A673 (cell line): ENCODE results near the gene CEP192. TPM values are rescaled to one million over a fixed set of nuclear protein-coding genes. Genes with fewer than 3 reads are reported as not detected.
A peak's percentile ranks its signal among the peaks of the same experiment; 100 is the strongest.

Experiments
- BruUV-seq: library from RNA; stranded (reverse); fragments of 400-500 nt; replicated peaks from 2 replicates; lab custom pipeline; 2021; lab: Mats Ljungman, UMichigan
- CTCF ChIA-PET: fragments of 300-600 bp; sonication (Branson Sonifier 250); formaldehyde crosslinking; loops from one replicate; lab custom pipeline; 2022; ENCODE audit warnings: antibody characterized with exemption; lab: Charles Lee
- POLR2A ChIA-PET: fragments of 300-600 bp; sonication (Branson Sonifier 250); formaldehyde crosslinking; loops from one replicate; lab custom pipeline; 2022; ENCODE audit warnings: antibody characterized with exemption; ENCODE audit not compliant: low non-redundant PET; lab: Charles Lee
- DNase-seq: peaks from one replicate; pipeline ENCODE4 v3.0.0-alpha.2; 2015; ENCODE audit warnings: low spot score
- H3K27ac ChIP-seq: fragments of 200-600 bp; sonication (generic); 2 replicates; pipeline ENCODE4 v1.5.1; 2016; ENCODE audit warnings: mixed run types, low read depth, mild to moderate bottlenecking, mixed read lengths, antibody characterized with exemption, low read length; ENCODE audit not compliant: poor library complexity, severe bottlenecking
- H3K27me3 ChIP-seq: fragments of 200-600 bp; sonication (generic); replicated peaks from 2 replicates; pipeline ENCODE4 v1.6.1; 2017; ENCODE audit warnings: mixed run types, low read depth, mild to moderate bottlenecking, mixed read lengths, antibody characterized with exemption, low read length; ENCODE audit not compliant: insufficient read depth, poor library complexity
- H3K36me3 ChIP-seq: fragments of 200-600 bp; sonication (generic); 2 replicates; pipeline ENCODE4 v1.6.1; 2016; ENCODE audit warnings: mixed run types, mild to moderate bottlenecking, mixed read lengths, antibody characterized with exemption, low read length; ENCODE audit not compliant: insufficient read depth, poor library complexity, severe bottlenecking
- H3K4me1 ChIP-seq: fragments of 200-600 bp; sonication (generic); 2 replicates; pipeline ENCODE4 v1.6.1; 2017; ENCODE audit warnings: mixed run types, mild to moderate bottlenecking, mixed read lengths, antibody characterized with exemption, low read length; ENCODE audit not compliant: insufficient read depth, poor library complexity, severe bottlenecking
- H3K4me3 ChIP-seq: fragments of 200-600 bp; sonication (generic); 2 replicates; pipeline ENCODE4 v1.5.1; 2016; ENCODE audit warnings: low read depth, mixed run types, mild to moderate bottlenecking, mixed read lengths, low read length; ENCODE audit not compliant: poor library complexity, severe bottlenecking
- H3K9me3 ChIP-seq: fragments of 200-600 bp; sonication (generic); 2 replicates; pipeline ENCODE4 v1.6.1; 2016; ENCODE audit warnings: mixed run types, low read depth, mild to moderate bottlenecking, mixed read lengths, antibody characterized with exemption, low read length; ENCODE audit not compliant: poor library complexity, severe bottlenecking
- EZH2 ChIP-seq: fragments of 200-600 bp; sonication (generic); IDR thresholded peaks from 2 replicates; pipeline ENCODE4 v1.6.1; 2017; ENCODE audit warnings: borderline replicate concordance, low read depth, mild to moderate bottlenecking, mixed read lengths, antibody characterized with exemption, low read length; ENCODE audit not compliant: poor library complexity, severe bottlenecking
- intact Hi-C: fragments of 100-400 bp; cut with micrococcal nuclease; formaldehyde crosslinking; loops from one replicate; pipeline ENCODE4 v1.10.0; 2022; ENCODE audit not compliant: unreplicated experiment
- total RNA-seq: library from RNA; stranded (reverse); gene quantifications from 2 replicates; pipeline ENCODE4 v1.2.3, GENCODE V29; 2021
- TF ChIP-seq, protein P1 (sequence below): fragments of 300-800, 200-600 bp; sonication (generic); conservative IDR thresholded peaks from 2 replicates; pipeline ENCODE4 v1.5.1; 2017; ENCODE audit warnings: low read depth, mild to moderate bottlenecking, antibody characterized with exemption, low read length, moderate library complexity, mixed read lengths

The CEP192 gene
- total RNA-seq, 1 experiment from 2014 or later, result 46.4 TPM

- CTCF ChIA-PET, result no interaction called here
- Histone ChIP-seq H3K27ac (peak overlapping the region; percentile 98), H3K27me3 (no peaks in the 10 kb centered on the region), H3K36me3 (peaks cover 26% of the 10 kb centered on the region), H3K9me3 (no peaks in the 10 kb centered on the region), H3K4me1 (peaks cover 17% of the 10 kb centered on the region), H3K4me3 (peak overlapping the region; percentile 76)
- TF ChIP-seq, protein P1, sequence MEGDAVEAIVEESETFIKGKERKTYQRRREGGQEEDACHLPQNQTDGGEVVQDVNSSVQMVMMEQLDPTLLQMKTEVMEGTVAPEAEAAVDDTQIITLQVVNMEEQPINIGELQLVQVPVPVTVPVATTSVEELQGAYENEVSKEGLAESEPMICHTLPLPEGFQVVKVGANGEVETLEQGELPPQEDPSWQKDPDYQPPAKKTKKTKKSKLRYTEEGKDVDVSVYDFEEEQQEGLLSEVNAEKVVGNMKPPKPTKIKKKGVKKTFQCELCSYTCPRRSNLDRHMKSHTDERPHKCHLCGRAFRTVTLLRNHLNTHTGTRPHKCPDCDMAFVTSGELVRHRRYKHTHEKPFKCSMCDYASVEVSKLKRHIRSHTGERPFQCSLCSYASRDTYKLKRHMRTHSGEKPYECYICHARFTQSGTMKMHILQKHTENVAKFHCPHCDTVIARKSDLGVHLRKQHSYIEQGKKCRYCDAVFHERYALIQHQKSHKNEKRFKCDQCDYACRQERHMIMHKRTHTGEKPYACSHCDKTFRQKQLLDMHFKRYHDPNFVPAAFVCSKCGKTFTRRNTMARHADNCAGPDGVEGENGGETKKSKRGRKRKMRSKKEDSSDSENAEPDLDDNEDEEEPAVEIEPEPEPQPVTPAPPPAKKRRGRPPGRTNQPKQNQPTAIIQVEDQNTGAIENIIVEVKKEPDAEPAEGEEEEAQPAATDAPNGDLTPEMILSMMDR, result no peak
- no peak for TF ChIP-seq EZH2
- intact Hi-C loops, result no loop called here
- DNase-seq, result peak; percentile 92
- POLR2A ChIA-PET, result no interaction called here
- BruUV-seq, result no TSS peak
Measured at GRCh38 chr18:12948050-12948804, 42.9 kb upstream of the CEP192 start.

GRCh38 chr18:12958478-12958877, 32.7 kb upstream of the CEP192 start:
- Histone ChIP-seq H3K36me3 (peaks cover 58% of the 10 kb centered on the region), H3K4me3 (no peak overlapping the region), H3K4me1 (no peaks in the 10 kb centered on the region), H3K27me3 (no peaks in the 10 kb centered on the region), H3K27ac (no peak overlapping the region), H3K9me3 (no peaks in the 10 kb centered on the region)
- no peak for TF ChIP-seq EZH2
- TF ChIP-seq, protein P1, result no peak
- intact Hi-C loops, result no loop called here
- POLR2A ChIA-PET, result no interaction called here
- no TSS peak for BruUV-seq
- no peak for DNase-seq
- CTCF ChIA-PET, result no interaction called here

DNA sequence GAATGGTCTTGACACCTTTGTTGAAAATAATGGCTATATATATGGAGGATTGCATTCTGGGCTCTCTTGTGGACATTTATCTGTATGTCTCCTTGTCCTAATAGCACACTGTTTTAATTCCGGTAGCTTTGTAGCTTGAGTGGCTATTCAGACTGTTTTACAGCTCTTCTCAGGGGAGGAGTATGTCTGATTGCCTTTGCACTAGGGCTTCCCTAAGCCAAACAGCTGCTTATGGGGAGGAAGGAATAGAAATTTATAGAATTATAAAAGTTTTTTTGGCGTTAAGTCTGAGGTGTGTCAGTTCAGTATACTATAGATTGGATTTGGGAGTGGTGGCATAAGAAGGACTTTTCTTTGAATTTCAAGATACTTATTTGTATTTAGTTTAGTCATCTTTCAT, 30.8 kb upstream of the CEP192 start:
- no TSS peak for BruUV-seq
- Histone ChIP-seq H3K27ac (peak overlapping the region; percentile 2), H3K9me3 (no peaks in the 10 kb centered on the region), H3K36me3 (peaks cover 60% of the 10 kb centered on the region), H3K27me3 (no peaks in the 10 kb centered on the region), H3K4me1 (no peaks in the 10 kb centered on the region), H3K4me3 (no peak overlapping the region)
- intact Hi-C loops, result no loop called here
- TF ChIP-seq, protein P1, result no peak
- TF ChIP-seq EZH2, result no peak
- CTCF ChIA-PET, result interaction anchor here (0.6 kb wide), 1 partner anchor 301 kb away, joined by 3 read pairs; no protein-coding TSS in a partner anchor
- no peak for DNase-seq
- POLR2A ChIA-PET, result no interaction called here
